GM06990 (cell line): ENCODE results near the gene FBXO44.

Source experiments
- DNase-seq: peaks from one replicate; pipeline ENCODE4 v3.0.0-alpha.2; 2011; ENCODE audit not compliant: insufficient read length; ENCODE audit errors: extremely low read depth
- H3K27me3 ChIP-seq: replicated peaks from 2 replicates; pipeline ENCODE4 v1.6.0; 2011; ENCODE audit warnings: low read length; ENCODE audit not compliant: control insufficient read depth, insufficient read depth
- H3K36me3 ChIP-seq: 2 replicates; pipeline ENCODE4 v1.5.1; 2011; ENCODE audit warnings: low read length; ENCODE audit not compliant: control insufficient read depth, insufficient read depth
- H3K4me3 ChIP-seq: replicated peaks from 2 replicates; pipeline ENCODE4 v1.5.1; 2011; ENCODE audit warnings: low read depth, mild to moderate bottlenecking, control low read depth, low read length
- TF ChIP-seq, protein P1 (sequence below): IDR thresholded peaks from 2 replicates; pipeline ENCODE4 v1.5.1; 2011; ENCODE audit warnings: low read length, control low read depth, mild to moderate bottlenecking, inconsistent platforms; ENCODE audit not compliant: insufficient read depth, poor library complexity, severe bottlenecking

FBXO44 gene

DNA sequence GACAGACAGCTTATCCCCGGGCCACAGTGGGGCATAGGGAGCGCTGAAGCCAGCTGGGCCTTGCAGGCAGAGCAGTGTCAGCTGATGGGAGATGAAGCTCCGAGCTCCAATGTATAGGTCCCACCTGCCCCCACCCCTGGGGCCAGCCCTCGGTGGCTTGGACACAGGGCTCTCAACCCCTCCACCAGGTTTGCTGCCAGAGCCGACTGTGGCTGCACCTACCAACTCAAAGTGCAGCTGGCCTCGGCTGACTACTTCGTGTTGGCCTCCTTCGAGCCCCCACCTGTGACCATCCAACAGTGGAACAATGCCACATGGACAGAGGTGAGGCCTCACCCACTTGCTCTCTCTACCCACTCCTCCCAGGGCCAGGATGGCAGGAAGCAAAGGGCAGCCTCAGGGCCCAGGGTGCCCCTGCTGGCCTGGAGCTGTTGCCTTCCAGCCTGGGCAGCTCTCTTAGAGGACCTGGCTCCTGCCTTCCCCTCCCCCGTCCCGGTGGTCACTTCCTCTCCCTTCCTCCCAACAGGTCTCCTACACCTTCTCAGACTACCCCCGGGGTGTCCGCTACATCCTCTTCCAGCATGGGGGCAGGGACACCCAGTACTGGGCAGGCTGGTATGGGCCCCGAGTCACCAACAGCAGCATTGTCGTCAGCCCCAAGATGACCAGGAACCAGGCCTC lies 18.6 kb downstream of the FBXO44 start:
- H3K36me3 ChIP-seq: peaks cover 24% of the 10 kb centered on the region
- TF ChIP-seq, protein P1, sequence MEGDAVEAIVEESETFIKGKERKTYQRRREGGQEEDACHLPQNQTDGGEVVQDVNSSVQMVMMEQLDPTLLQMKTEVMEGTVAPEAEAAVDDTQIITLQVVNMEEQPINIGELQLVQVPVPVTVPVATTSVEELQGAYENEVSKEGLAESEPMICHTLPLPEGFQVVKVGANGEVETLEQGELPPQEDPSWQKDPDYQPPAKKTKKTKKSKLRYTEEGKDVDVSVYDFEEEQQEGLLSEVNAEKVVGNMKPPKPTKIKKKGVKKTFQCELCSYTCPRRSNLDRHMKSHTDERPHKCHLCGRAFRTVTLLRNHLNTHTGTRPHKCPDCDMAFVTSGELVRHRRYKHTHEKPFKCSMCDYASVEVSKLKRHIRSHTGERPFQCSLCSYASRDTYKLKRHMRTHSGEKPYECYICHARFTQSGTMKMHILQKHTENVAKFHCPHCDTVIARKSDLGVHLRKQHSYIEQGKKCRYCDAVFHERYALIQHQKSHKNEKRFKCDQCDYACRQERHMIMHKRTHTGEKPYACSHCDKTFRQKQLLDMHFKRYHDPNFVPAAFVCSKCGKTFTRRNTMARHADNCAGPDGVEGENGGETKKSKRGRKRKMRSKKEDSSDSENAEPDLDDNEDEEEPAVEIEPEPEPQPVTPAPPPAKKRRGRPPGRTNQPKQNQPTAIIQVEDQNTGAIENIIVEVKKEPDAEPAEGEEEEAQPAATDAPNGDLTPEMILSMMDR: no peak

DNA sequence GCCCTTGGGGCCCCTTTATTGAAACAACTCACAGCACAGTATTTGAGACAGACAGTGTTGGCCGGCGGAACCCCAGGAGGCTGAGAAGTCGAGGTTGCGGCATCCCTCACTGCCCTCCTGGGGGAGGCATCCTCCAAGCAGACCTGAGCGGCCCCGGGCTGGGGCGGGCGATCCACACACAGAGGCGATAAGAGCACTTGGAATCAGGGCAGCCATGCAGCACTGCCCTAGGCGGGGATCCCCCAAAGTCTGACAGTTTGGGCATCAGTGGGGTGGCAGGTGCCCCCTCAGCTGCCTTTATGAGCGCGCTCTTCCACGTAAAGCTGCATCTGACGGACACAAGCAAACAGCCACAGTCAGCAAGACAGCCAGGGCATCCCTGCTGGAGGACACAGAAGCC lies 19.8 kb downstream of the FBXO44 start:
- no peak overlapping the region for H3K4me3 ChIP-seq
- TF ChIP-seq, protein P1: no peak
- H3K27me3 ChIP-seq: no peaks in the 10 kb centered on the region
- DNase-seq: no peak
- H3K36me3 ChIP-seq: peaks cover 21% of the 10 kb centered on the region

More for the DNA sequence above, 18.6 kb downstream of the FBXO44 start:
- H3K4me3 ChIP-seq: no peak overlapping the region
- no peaks in the 10 kb centered on the region for H3K27me3 ChIP-seq
- no peak for DNase-seq

DNA sequence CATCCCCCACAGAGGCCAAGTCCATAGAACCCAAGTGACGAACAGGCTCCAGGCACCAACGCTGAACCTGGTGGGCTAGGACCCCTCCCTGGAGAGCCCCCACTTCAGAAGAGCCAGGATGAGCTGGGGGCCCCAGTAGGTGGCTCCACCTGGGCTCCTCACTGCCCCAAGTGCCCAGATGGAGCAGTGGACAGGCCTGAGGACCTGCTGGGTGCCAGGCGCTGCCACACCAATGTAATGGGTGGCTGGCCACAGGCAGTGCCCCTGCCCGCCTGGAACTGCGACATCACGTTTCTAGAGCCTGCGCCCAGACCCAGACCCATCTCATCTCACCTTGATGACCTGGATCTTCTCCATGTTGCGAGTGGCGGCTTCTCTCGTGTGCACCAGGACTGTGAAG lies 20.6 kb downstream of the FBXO44 start:
- H3K27me3 ChIP-seq: no peaks in the 10 kb centered on the region
- H3K36me3 ChIP-seq: peaks cover 21% of the 10 kb centered on the region
- TF ChIP-seq, protein P1: no peak
- no peak for DNase-seq
- no peak overlapping the region for H3K4me3 ChIP-seq

DNA sequence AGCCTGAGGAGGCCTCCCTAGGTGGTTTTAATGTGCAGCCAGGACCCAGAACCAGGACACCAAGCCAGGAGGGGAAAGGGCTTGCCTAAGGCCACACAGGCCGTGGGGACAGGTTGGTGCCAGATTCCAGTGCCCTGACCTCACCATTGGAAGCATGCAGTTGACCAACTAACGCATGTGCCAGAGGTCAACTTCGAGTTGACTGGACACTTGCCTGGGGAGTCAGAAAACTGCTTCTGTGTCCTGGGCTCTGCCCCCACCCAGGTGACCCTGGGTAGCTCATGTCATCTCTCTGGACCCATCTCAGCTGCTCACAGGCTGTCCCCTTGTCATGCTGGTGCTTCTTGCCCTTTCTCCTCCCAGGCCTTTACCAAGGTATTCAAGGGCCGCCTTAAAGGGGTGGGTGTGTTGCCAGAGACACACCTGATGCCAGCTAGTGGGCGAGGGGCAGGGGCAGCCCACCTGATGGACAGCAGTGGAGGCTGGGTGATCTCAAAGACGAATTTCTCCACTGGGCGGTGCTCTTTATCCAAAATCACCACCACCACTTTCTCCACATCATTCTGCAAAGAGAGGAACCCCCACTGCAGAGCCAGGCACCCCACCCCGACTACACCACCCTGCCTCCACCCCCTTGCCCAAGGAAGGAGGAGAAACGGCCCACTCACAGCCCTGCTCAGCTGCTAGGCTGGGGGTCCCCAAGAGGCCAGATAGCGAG lies 21.9 kb downstream of the FBXO44 start:
- peaks cover 16% of the 10 kb centered on the region for H3K36me3 ChIP-seq
- TF ChIP-seq, protein P1: no peak
- H3K4me3 ChIP-seq: no peak overlapping the region
- no peaks in the 10 kb centered on the region for H3K27me3 ChIP-seq
- DNase-seq: no peak

DNA sequence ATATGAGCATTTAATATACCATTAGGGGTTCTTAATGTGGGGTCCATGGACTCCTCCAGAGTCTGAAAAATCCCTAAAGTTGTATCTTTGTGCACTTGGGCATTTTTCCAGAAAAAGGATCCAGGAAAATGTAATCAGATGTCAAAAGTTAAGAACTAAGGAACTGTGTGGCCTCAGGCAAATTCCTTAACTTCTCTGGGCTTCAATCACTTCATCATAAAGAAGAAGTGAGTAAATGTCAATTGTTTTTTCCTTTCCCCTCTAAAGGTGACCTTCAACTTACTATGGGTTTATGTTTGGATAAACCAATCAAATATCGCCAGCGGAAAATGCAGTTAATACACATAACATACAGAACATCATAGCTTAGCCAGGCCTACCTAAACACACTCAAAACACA lies 23.8 kb downstream of the FBXO44 start:
- no peak overlapping the region for H3K4me3 ChIP-seq
- peaks cover 10% of the 10 kb centered on the region for H3K36me3 ChIP-seq
- no peak for DNase-seq
- TF ChIP-seq, protein P1: no peak
- no peaks in the 10 kb centered on the region for H3K27me3 ChIP-seq
